ENCODE results near the gene GPATCH8.

GPATCH8 gene

DNA sequence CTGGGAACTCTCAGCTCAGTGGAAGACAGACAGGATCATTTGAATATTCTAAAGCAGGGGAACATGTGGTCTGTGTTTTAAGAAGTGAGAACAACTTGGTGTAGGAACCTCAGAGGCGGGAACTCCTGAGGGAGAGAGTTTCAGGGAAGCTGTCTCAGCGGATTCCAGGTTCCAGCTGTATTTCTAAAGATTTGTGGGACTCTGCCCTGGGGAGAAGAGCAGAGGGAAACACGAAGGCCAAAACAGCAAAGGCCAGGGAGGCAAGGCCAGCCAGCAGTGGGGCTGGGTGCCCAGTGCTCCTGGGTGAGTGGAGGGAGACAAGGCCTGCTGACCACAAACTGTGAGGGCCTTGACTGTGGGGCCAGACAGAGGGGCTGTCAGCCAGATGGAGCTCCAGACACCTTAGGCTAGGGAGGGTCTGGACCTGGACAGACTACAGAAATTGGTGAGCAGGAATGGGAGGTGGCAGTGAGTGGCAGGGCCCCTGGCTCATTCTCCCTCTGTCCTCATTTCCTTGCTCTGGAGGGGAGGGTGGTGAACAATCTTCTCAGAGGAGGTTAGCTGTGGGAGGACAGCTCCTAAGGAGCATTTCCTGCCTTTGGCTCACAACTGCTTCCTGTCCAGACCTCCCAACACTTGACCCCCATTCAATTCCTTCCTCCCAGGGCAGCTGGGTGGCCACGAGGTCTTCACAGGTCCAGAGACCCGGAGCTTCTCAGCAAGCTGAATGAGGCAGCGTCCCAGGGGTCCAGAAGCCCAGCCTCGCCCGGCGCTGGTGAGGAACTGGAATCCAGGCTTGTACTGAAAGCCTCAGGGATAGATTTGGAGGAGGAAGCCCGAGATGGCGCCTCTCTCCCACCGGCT is 33.1 kb upstream of the GPATCH8 start:
- TF ChIP-seq, protein P1, sequence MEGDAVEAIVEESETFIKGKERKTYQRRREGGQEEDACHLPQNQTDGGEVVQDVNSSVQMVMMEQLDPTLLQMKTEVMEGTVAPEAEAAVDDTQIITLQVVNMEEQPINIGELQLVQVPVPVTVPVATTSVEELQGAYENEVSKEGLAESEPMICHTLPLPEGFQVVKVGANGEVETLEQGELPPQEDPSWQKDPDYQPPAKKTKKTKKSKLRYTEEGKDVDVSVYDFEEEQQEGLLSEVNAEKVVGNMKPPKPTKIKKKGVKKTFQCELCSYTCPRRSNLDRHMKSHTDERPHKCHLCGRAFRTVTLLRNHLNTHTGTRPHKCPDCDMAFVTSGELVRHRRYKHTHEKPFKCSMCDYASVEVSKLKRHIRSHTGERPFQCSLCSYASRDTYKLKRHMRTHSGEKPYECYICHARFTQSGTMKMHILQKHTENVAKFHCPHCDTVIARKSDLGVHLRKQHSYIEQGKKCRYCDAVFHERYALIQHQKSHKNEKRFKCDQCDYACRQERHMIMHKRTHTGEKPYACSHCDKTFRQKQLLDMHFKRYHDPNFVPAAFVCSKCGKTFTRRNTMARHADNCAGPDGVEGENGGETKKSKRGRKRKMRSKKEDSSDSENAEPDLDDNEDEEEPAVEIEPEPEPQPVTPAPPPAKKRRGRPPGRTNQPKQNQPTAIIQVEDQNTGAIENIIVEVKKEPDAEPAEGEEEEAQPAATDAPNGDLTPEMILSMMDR (conservative IDR thresholded peaks at IDR 0.05; ENCODE audit: low read depth, low read length) = no peak
- DNase-seq (ENCODE audit: low read depth) = peak; percentile 59
- no peak overlapping the region for H3K4me3 ChIP-seq (ENCODE audit: low read depth, low read length)

DNA sequence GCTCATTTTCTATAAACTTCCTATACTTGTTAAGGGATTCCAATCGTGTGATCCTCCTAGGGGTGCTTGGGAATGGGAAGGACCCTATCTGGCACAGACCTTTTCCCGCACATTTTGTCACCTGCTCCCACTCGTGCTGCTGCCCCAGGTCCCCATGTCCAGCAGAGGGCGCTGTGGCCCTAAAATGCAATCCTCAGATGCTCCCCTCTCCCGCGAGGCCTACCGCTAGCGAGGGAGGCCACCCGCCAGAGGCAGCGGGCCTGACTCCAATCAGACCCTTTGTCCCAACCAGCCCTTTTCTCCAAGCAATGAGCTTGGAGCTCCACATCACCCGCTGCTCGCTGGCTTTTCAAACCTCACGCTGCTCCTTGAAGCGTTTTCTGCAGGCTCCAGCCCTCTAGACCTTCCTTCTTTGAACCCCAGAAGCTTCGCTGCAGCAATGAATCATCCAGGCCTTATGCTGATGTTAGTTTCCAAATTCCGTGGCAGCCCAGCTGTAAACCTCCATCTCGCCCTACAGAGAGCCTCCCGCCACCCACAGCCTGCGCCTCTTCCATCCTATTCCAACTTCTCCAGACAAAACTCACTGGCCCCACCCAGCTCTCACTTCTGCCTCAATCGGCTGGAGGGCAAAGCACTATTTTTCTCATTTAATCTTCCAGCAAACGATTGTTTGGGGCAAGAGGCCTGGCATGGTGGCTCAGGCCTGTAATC is 30.5 kb upstream of the GPATCH8 start:
- TF ChIP-seq, protein P1 (conservative IDR thresholded peaks at IDR 0.05; ENCODE audit: low read depth, low read length) = peak; percentile 97
- no peak overlapping the region for H3K4me3 ChIP-seq (ENCODE audit: low read depth, low read length)
- DNase-seq (ENCODE audit: low read depth) = peak; percentile 93

DNA sequence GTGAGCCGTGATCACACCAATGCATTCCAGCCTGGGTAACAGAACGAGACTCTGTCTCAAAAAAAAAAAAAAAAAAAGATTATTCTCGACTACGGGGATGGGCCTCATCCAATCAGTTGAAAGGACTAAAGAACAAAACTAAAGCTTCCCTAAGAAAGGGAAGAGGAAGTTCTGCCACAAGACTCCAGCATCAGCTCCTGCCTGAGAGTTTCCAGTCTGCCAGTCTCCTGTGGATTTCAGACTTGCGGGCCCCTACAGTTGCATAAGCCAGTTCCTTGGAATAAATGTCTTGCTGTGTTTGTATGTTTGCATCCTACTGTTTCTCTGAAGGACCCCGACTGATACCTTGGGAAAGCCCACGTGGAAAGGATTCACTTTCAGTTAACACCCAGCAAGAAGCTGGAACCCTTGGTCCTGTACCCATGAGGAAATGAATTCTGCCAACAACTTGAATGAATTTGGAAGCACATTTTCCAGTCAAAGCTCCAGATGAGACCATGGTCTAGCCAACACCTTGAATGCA is 27.8 kb upstream of the GPATCH8 start:
- no peak for DNase-seq (ENCODE audit: low read depth)
- H3K4me3 ChIP-seq (ENCODE audit: low read depth, low read length) = no peak overlapping the region
- TF ChIP-seq, protein P1 (conservative IDR thresholded peaks at IDR 0.05; ENCODE audit: low read depth, low read length) = no peak

DNA sequence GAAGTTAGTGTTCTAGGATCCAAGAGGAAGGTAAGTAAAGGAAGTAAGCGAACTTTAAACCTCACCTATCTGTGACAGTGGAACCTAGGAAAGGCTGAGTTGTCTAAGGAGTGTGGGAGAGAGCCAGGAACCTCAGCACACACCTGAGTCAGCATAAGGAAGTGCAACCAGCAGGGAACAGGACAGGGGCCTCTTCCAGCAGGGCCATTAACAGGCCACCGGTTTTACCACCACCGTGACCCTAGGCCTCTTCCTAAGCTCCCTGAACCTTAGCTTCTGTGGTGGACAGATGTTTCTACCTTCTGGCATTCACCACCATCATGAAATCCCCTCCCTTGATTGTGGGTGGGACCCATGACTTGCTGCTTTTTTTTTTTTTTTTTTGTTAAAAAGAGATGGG is 26.7 kb upstream of the GPATCH8 start:
- DNase-seq (ENCODE audit: low read depth) = no peak
- TF ChIP-seq, protein P1 (conservative IDR thresholded peaks at IDR 0.05; ENCODE audit: low read depth, low read length) = no peak
- no peak overlapping the region for H3K4me3 ChIP-seq (ENCODE audit: low read depth, low read length)

DNA sequence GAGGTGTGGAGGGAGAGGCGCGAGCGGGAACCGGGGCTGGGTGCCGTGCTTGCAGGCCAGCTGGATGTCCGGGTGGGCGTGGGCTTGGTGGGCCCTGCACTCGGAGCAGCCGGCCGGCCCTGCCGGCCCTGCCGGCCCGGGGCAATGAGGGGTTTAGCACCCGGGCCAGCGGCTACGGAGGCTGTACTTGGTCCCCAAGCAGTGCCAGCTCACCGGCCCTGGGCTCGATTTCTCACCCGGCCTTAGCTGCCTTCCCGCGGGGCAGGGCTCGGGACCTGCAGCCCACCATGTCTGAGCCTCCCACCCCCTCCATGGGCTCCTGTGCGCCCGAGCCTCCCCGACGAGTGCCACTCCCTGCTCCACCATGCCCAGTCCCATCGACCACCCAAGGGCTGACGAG is 24.7 kb upstream of the GPATCH8 start:
- no peak for DNase-seq (ENCODE audit: low read depth)
- TF ChIP-seq, protein P1 (conservative IDR thresholded peaks at IDR 0.05; ENCODE audit: low read depth, low read length) = no peak

DNA sequence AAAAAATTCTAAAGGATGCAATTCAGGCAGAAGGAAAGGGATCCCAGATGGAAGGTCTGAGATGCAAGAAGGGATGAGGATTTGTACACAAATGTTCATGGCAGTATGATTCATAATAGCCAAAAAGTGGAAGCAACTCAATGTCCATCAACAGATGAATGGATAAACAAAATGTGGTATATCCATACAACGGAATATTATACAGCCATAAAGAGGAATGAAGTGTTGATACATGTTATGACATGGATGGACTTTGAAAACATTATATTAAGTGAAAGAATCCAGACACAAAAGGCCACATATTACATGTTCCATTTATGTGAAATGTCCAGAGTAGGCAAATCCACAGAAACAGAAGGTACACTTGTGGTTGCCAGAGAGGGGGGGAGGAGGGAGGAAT is 23.9 kb upstream of the GPATCH8 start:
- TF ChIP-seq, protein P1 (conservative IDR thresholded peaks at IDR 0.05; ENCODE audit: low read depth, low read length) = no peak
- no peak overlapping the region for H3K4me3 ChIP-seq (ENCODE audit: low read depth, low read length)
- DNase-seq (ENCODE audit: low read depth) = no peak

More for the DNA sequence above, 24.7 kb upstream of the GPATCH8 start:
- no peak overlapping the region for H3K4me3 ChIP-seq (ENCODE audit: low read depth, low read length)

All from choroid plexus epithelial cell (primary cell).